HCT116 (cell line): ENCODE data around the gene GBX1.

Experiments
- ATF3 ChIP-seq: IDR thresholded peaks from 2 replicates; pipeline ENCODE4 v1.6.1; 2012
- ELF1 ChIP-seq: IDR thresholded peaks from 2 replicates; pipeline ENCODE4 v1.6.1; 2012; ENCODE audit warnings: low read depth, borderline replicate concordance
- EZH2 ChIP-seq: fragments of 200-600 bp; sonication (generic); IDR thresholded peaks from 2 replicates; pipeline ENCODE4 v1.6.1; 2017; ENCODE audit warnings: antibody characterized with exemption, mixed run types
- EZH2phosphoT487 ChIP-seq: fragments of 200-600 bp; IDR thresholded peaks from 2 replicates; pipeline ENCODE4 v1.6.1; 2018; ENCODE audit warnings: antibody characterized with exemption, borderline replicate concordance
- FOSL1 ChIP-seq: IDR thresholded peaks from 2 replicates; pipeline ENCODE4 v1.6.1; 2012; ENCODE audit warnings: low read depth
- JUND ChIP-seq: IDR thresholded peaks from 2 replicates; pipeline ENCODE4 v1.6.1; 2012
- POLR2A ChIP-seq: IDR thresholded peaks from 2 replicates; pipeline ENCODE4 v1.7.0; 2011; ENCODE audit warnings: borderline replicate concordance; ENCODE audit not compliant: insufficient read depth, insufficient read length; ENCODE audit errors: extremely low read depth
- POLR2AphosphoS5 ChIP-seq: IDR thresholded peaks from 2 replicates; pipeline ENCODE4 v1.6.1; 2011; ENCODE audit warnings: mild to moderate bottlenecking, low read depth, low read length, moderate library complexity
- RAD21 ChIP-seq: IDR thresholded peaks from 2 replicates; pipeline ENCODE4 v1.6.1; 2012; ENCODE audit warnings: low read depth, mild to moderate bottlenecking
- REST ChIP-seq: IDR thresholded peaks from 2 replicates; pipeline ENCODE4 v1.6.1; 2012; ENCODE audit warnings: low read depth
- SP1 ChIP-seq: IDR thresholded peaks from 2 replicates; pipeline ENCODE4 v1.6.1; 2012; ENCODE audit warnings: low read depth
- SRF ChIP-seq: IDR thresholded peaks from 2 replicates; pipeline ENCODE4 v1.6.1; 2012; ENCODE audit warnings: low read depth
- YY1 ChIP-seq: IDR thresholded peaks from 2 replicates; pipeline ENCODE4 v1.6.1; 2011; ENCODE audit warnings: low read length, low read depth, moderate library complexity, mild to moderate bottlenecking; ENCODE audit not compliant: insufficient replicate concordance; ENCODE audit errors: extremely low read depth
- TF ChIP-seq, protein P1 (sequence below), 3 experiments: fragments of 200-600 bp in 1 of 3; sonication (generic) in 1 of 3; IDR thresholded peaks in 2 of 3; conservative IDR thresholded peaks in 1 of 3; 2 replicates each; pipeline ENCODE4 v1.5.1; 2012 to 2017; ENCODE audit warnings: low read depth in 2 of 3, low read length in 2 of 3, antibody characterized with exemption in 1 of 3, borderline replicate concordance in 1 of 3, control low read depth in 1 of 3, mild to moderate bottlenecking in 1 of 3, mixed read lengths in 1 of 3, mixed run types in 1 of 3, moderate library complexity in 1 of 3; ENCODE audit not compliant: insufficient read depth in 1 of 3

GRCh38 chr7:151131224-151131591, 36.3 kb downstream of the GBX1 start:
- TF ChIP-seq, protein P1, sequence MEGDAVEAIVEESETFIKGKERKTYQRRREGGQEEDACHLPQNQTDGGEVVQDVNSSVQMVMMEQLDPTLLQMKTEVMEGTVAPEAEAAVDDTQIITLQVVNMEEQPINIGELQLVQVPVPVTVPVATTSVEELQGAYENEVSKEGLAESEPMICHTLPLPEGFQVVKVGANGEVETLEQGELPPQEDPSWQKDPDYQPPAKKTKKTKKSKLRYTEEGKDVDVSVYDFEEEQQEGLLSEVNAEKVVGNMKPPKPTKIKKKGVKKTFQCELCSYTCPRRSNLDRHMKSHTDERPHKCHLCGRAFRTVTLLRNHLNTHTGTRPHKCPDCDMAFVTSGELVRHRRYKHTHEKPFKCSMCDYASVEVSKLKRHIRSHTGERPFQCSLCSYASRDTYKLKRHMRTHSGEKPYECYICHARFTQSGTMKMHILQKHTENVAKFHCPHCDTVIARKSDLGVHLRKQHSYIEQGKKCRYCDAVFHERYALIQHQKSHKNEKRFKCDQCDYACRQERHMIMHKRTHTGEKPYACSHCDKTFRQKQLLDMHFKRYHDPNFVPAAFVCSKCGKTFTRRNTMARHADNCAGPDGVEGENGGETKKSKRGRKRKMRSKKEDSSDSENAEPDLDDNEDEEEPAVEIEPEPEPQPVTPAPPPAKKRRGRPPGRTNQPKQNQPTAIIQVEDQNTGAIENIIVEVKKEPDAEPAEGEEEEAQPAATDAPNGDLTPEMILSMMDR (IDR thresholded peaks at IDR 0.05 in 2 of 3, conservative IDR thresholded peaks at IDR 0.05 in 1 of 3; ENCODE audit: borderline replicate concordance in 1 of 3, insufficient read depth in 1 of 3, low read depth in 2 of 3, low read length in 2 of 3): no peak
- no peak for TF ChIP-seq ATF3
- TF ChIP-seq FOSL1: no peak
- TF ChIP-seq POLR2A: no peak
- no peak for TF ChIP-seq SRF
- TF ChIP-seq EZH2: no peak
- no peak for TF ChIP-seq YY1
- TF ChIP-seq RAD21: no peak
- TF ChIP-seq JUND: no peak
- TF ChIP-seq ELF1: no peak
- no peak for TF ChIP-seq POLR2AphosphoS5
- no peak for TF ChIP-seq REST
- no peak for TF ChIP-seq EZH2phosphoT487
- no peak for TF ChIP-seq SP1
